HG03460 (cell line): ENCODE results near the gene INAFM2.

ENCODE experiments used
- ATAC-seq: cut with Tn5 transposase; IDR thresholded peaks from one replicate; pipeline ENCODE4 v1.9.1; 2021; ENCODE audit not compliant: unreplicated experiment

INAFM2 gene

GRCh38 chr15:40323239-40323952 lies at the start of gene INAFM2:
INAFM2 (plus strand) TSS chr15:40323692; CDS start chr15:40324056, 364 bp downstream.
- ATAC-seq: peak; percentile 82

DNA sequence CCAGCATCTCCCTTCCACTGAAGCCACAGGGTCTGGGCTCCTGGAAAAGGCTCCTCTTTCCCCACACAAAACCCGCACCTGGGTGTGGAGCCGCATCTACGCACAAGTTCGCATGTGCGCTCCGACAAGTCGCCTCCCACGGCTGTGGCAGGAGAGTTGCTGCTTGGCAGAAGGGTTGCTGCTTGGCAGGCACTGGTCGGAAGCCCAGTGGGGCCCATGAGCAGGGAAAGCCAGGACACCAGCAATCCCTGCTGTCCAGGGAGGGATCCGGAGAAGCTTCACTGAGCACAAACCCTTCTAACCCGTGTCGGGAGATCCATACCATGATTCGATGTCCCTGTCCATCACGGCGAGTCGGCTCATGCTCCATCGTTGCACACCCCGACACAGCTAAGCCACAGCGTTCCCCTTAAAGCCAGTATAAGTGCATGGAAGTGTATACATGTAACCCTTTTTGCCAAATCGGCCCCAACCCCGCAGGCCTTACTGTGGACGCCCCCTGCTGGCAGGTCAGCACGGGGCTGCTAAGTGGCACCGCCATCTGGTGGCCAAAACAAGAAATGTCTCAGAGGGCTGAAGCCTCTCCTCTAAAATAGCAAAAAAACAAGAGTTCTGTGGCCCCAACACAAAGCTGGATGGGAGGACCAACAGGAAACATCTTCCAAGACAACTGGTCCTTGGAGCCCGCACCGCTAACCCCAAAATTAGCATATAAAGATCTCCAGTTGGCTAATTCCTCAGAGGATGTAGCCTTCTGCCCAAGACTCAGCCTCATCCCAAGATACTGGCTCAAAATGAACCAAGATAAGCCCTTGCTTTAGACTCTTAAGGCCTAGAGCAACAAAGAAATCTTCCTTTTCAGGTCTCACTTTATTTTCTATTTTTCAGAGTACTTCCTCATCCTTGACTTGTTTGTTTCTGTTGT lies 48.9 kb upstream of the INAFM2 start:
- ATAC-seq: no peak

DNA sequence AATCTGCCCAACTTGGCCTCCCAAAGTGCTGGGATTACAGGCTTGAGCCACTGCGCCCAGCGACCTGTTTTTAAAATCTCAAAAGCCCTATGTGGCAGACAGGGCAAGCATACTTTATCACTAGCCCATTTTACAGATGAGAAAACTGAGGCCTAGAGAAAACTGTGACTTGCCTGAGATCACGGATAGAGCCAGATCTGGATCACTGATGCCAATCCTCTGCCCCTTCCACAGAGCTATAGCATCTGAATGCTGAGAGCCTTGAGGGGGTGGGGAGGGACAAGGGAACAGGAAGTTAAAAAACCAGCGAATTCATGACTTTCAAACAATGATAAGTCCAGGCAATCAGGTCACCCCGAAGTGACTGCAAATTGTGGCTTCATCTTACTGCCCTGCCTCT lies 48.0 kb upstream of the INAFM2 start:
- ATAC-seq: no peak

DNA sequence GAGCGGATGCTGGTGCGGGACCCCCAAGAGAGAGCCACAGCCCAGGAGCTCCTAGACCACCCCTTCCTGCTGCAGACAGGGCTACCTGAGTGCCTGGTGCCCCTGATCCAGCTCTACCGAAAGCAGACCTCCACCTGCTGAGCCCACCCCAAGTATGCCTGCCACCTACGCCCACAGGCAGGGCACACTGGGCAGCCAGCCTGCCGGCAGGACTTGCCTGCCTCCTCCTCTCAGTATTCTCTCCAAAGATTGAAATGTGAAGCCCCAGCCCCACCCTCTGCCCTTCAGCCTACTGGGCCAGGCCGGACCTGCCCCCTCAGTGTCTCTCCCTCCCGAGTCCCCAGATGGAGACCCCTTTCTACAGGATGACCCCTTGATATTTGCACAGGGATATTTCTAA lies 47.5 kb upstream of the INAFM2 start:
- no peak for ATAC-seq

GRCh38 chr15:40276927-40277326 lies 46.6 kb upstream of the INAFM2 start:
- no peak for ATAC-seq

DNA sequence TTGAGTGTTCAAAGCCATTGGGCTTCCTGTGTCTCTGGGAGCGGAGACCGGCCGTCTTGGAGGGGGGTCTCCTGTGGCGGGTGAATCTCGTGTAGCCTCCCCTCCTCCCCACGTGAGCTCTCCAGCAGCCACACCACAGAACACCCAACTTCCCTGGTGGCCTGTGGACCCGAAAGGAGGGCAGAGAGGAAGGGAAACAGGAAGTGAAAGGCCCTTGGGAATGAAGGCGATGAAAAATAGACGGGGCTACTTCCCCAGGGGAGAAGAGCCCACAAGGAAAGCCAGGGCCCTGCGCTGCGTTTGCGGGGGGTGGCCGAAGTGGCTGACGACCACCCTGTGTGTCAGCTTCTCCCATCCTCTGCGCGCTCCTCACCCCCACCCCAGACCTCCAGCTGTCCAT lies 46.0 kb upstream of the INAFM2 start:
- ATAC-seq: no peak

DNA sequence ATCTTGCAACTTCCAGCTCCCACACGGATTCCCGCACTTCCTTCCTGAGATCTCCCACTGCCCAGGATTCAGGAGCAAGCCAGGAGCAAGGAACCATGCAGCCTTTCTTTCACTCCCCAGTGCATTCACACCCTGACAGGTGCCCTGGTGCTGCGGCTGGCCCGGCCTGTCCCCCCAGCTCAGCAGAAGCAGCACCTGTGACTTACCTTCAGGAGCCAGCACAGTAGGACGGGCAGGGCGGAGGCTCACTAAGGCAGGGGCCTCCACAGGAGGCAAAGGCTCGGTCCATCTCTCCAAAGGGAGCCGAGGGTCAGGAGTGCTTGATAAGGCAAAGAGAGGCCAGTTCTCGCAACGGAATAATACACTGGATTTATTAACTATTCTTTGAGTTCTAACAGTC lies 45.5 kb upstream of the INAFM2 start:
- ATAC-seq: no peak

- ATAC-seq: no peak
Measured at GRCh38 chr15:40279437-40280141, 43.9 kb upstream of the INAFM2 start.

DNA sequence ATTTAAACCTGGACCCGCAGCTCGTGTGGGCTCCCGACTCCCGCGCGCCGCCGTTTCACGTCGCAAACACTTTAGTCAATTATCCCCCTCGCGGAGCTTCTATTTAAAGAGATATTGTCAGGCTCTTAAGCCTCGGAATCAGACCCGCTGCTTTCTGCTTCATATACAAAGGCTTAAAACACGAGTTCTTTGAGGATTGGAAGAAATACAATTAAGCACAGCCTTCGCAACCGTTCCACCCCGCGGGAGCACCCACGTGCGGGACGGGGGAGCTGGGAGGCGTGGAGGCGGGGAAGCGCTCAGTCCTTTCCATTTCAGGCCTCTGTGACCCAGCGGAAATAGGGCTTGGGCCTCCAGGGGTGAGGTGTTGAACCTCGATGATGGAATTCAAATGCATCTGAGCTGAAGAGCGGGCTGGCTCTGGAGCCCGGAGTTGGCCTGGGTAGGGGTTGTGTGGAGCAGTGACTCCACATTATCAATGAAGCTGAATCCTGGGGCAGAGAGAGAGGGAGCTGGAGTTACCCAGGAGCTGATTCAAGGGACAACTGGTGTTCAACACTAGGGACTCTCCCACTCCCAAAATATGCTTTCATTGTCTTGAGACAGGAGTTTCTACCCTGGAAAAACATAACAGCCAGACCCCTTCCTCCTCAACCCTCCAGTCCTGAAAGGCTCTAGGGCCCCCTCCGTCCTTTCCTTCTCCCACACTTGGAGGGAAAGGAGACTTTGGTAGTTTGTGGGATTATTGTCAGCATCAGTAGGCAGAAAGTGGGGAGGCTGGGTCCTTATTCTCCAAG lies 43.0 kb upstream of the INAFM2 start:
- ATAC-seq: no peak

DNA sequence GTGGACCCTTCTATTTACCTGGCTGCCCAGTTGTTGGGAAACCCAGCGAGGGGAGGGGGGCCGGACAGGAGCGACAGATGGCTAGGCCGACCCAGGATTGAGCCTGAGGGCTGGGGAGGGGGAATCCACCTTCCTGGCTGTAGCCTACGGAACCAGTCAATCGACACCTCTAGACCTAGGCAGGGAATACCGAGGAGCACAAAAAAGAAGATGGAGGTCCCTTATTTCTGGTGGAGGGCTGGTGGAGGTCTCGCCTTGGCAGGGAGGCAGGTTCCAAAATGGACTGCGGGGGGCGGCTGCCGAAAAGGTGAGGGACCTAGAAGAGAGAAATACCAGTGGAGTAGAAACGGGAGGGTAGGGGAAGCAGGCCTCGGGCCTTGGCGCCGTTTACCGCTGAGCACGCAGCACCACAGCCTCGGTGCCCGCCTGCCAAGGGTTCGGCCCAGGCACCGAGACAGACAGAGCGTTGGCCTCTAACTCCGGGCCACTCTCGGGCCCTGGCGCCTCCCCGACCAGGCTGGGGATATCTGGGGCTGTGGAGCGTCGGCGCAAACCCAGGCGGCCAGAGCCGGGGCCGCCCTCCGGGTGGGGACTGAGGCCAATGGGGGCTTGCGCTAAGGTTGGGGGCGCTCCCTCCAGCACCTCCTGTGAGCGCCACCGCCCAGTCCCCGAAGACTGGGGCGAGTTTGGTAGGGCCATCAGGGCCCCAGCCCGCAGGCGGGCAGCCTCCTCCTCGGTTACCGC lies 42.3 kb upstream of the INAFM2 start:
- ATAC-seq: no peak

GRCh38 chr15:40281801-40282146 lies 41.7 kb upstream of the INAFM2 start:
- ATAC-seq: no peak

GRCh38 chr15:40282147-40282868 lies 41.2 kb upstream of the INAFM2 start:
- ATAC-seq: no peak

DNA sequence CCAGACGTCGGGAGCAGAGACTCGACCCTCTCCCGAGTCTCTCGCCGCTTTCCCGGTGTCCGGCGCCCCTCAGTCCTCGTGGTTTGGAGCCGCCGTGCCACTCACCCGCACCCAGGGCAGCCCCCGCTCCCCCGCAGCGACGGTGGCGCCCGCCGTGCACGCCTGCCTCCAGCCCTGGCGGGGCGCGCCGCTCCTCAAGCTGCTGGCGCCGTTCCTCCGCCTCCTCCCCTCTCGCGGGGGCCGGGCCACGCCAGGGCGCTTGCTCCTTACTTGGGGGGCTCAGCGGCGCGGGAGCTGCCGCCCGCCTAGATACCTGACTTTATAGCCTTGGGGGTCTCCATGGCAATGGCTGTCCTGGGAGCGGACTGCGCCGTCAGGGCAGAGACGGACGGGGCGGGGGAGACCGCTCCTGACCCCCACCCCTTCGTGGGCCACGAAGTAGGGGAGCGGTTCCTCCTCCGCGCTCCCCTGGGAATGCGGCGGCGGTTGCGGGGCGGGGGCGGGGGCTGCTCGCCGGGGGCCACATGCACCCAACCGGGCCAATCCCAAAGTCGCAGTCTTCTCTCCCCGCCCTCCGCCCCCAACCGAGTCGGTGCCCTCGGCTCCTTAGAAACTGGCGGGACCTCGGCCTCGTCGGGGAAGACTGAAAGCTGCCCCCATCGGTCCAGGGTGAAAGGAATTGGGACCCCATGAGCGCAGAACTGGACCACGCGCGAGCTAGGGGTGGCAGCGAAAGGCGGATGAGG lies 40.5 kb upstream of the INAFM2 start, which contains the start of gene ANKRD63:
Gene ANKRD63 (minus strand): TSS at position 196 of the 746 bp plus-strand sequence. CDS start 478 bp downstream, outside the sequence.
- ATAC-seq: no peak

GRCh38 chr15:40283615-40284300 lies 39.7 kb upstream of the INAFM2 start:
- no peak for ATAC-seq

GRCh38 chr15:40285151-40285550 lies 38.3 kb upstream of the INAFM2 start:
- no peak for ATAC-seq

- ATAC-seq: no peak
Measured at GRCh38 chr15:40285554-40286011, 37.9 kb upstream of the INAFM2 start.

- no peak for ATAC-seq
Measured at GRCh38 chr15:40286061-40286532, 37.4 kb upstream of the INAFM2 start.

DNA sequence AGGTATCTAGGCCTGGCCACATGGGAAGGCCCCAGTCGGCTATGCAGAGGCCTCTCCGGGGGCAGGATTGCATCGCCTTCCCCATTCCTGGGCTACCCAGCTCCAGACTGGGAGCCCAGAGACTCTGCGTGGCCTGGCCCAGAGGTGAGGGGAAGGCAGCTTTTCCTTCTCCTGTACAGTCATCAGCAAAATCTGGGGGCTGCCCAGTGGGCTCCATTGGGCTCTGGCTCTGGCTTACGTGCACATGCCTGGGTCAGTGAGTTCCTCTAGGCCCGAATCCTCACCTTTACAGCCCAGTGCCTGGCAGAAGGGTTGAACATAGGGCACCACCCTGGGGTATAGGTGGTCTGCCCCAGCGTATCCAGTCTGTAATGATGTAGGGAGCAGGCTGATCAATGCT lies 36.7 kb upstream of the INAFM2 start:
- no peak for ATAC-seq
